SU-DHL-6 (cell line): ENCODE measurements around the gene PEX16.

ENCODE experiments used
- H2AFZ ChIP-seq: fragments of 200-600 bp; sonication (generic); 2 replicates; pipeline ENCODE4 v1.6.1; 2014; ENCODE audit warnings: low read depth, mild to moderate bottlenecking, moderate library complexity, mixed read lengths, antibody characterized with exemption, low read length; ENCODE audit not compliant: severe bottlenecking
- H3F3A ChIP-seq: fragments of 200-600 bp; shearing (Covaris generic); 2 replicates; pipeline ENCODE4 v1.6.0; 2016; ENCODE audit warnings: antibody characterized with exemption, mild to moderate bottlenecking; ENCODE audit not compliant: insufficient read depth
- H3K27ac ChIP-seq: fragments of 200-600 bp; sonication (generic); 2 replicates; pipeline ENCODE4 v1.5.1; 2016; ENCODE audit warnings: low read depth, mild to moderate bottlenecking, low read length, moderate library complexity, mixed read lengths
- H3K27me3 ChIP-seq: fragments of 200-600 bp; sonication (generic), shearing (Covaris generic); 2 replicates; pipeline ENCODE4 v1.6.0; 2014; ENCODE audit warnings: mild to moderate bottlenecking, low read length
- H3K36me3 ChIP-seq: fragments of 200-600 bp; sonication (generic); 2 replicates; pipeline ENCODE4 v1.6.1; 2014; ENCODE audit warnings: mild to moderate bottlenecking, low read length, mixed read lengths
- H3K4me2 ChIP-seq: fragments of 300-600, 200-600 bp; shearing (Covaris generic), sonication (generic); 2 replicates; pipeline ENCODE4 v1.6.0; 2014; ENCODE audit warnings: low read length, low read depth, mild to moderate bottlenecking; ENCODE audit not compliant: poor library complexity, severe bottlenecking
- H3K4me3 ChIP-seq: fragments of 200-600 bp; sonication (generic); 2 replicates; pipeline ENCODE4 v1.5.1; 2014; ENCODE audit warnings: antibody characterized with exemption, low read length, mild to moderate bottlenecking, mixed read lengths; ENCODE audit not compliant: insufficient read depth, poor library complexity, severe bottlenecking
- H3K79me2 ChIP-seq: fragments of 200-600 bp; sonication (generic); 2 replicates; pipeline ENCODE4 v1.6.1; 2014; ENCODE audit warnings: mild to moderate bottlenecking, low read length, moderate library complexity; ENCODE audit not compliant: insufficient read depth
- H3K9ac ChIP-seq: fragments of 200-600 bp; sonication (generic); 2 replicates; pipeline ENCODE4 v1.7.0; 2014; ENCODE audit warnings: mild to moderate bottlenecking, low read length
- H3K9me2 ChIP-seq: fragments of 200-600 bp; sonication (generic); replicated peaks from 2 replicates; pipeline ENCODE4 v1.6.1; 2014; ENCODE audit warnings: low read length; ENCODE audit not compliant: insufficient read depth
- H3K9me3 ChIP-seq: fragments of 200-600 bp; sonication (generic); 2 replicates; pipeline ENCODE4 v1.6.1; 2014; ENCODE audit warnings: low read length, mixed read lengths; ENCODE audit not compliant: insufficient read depth
- H4K20me1 ChIP-seq: fragments of 200-600 bp; sonication (generic); 2 replicates; pipeline ENCODE4 v1.6.1; 2014; ENCODE audit warnings: low read depth, mild to moderate bottlenecking, antibody characterized with exemption, low read length, moderate library complexity, mixed read lengths
- CTCF ChIP-seq: fragments of 200-600 bp; sonication (generic); IDR thresholded peaks from one replicate; pipeline ENCODE4 v1.5.1; 2017; ENCODE audit warnings: antibody characterized with exemption, mild to moderate bottlenecking, low read length, moderate library complexity; ENCODE audit not compliant: insufficient read depth, poor library complexity, severe bottlenecking
- EZH2phosphoT487 ChIP-seq: fragments of 200-600 bp; sonication (generic), shearing (Covaris generic); conservative IDR thresholded peaks from 2 replicates; pipeline ENCODE4 v1.6.1; 2018; ENCODE audit warnings: mild to moderate bottlenecking, antibody characterized with exemption, low read length, moderate library complexity, mixed read lengths

Gene PEX16

DNA sequence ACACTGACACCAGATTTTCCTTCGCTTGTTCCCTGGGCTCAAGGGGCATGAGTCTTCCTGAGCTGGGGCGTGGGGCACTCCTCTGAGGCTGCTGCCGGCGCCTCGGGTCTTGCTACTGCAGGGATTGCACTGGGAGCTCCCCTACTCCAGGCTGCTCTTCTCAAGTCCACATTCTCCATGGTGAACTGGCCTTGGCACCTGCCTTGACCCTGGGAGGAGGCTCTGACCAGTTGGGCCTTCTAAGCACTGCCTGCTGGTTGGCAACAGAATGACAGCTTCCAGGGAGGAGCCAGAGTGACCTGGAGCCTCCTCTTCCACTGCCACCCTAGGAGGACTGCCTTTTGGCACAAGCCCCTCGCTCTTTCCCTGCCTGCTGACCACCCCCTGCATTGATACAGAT is 20.1 kb downstream of the PEX16 start:
- no peaks in the 10 kb centered on the region for H3K9me3 ChIP-seq
- no peak for TF ChIP-seq CTCF
- no peak for TF ChIP-seq EZH2phosphoT487
- H3K79me2 ChIP-seq: no peaks in the 10 kb centered on the region
- no peaks in the 10 kb centered on the region for H3K9me2 ChIP-seq
- no peak overlapping the region for H3K9ac ChIP-seq
- no peaks in the 10 kb centered on the region for H3F3A ChIP-seq
- H3K27me3 ChIP-seq: no peaks in the 10 kb centered on the region
- H3K4me2 ChIP-seq: no peak overlapping the region
- H4K20me1 ChIP-seq: no peaks in the 10 kb centered on the region
- H2AFZ ChIP-seq: no peak overlapping the region
- no peaks in the 10 kb centered on the region for H3K36me3 ChIP-seq
- no peak overlapping the region for H3K4me3 ChIP-seq
- no peak overlapping the region for H3K27ac ChIP-seq

DNA sequence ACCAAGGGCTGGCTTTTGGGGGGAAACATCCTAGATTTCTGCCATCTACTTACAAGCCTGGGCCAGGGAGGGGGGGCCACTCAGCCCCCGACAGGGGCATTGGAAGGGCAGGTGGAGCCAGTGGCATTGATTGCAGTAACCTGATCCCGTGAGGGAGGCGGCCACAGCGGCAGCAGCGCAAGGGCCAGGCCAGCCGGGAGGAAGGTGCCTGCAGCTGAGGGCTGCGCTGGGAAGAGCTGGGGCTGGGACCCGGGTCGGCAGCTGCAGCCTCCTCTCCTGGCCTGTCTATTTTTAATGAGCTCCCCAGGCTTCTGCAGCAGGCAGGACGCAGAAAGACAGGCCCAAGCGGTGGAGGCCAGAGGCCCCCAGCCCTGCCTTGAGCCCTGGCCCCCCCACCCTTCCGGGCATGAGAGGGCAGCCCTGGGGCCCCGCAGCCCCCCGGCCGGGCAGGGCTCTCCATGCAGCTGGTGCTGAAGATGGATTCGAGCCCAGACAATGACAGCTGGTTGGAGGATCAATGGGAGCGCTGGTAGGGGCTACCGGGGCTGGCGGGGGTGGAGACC is 21.2 kb downstream of the PEX16 start:
- no peak overlapping the region for H2AFZ ChIP-seq
- H3K4me3 ChIP-seq: no peak overlapping the region
- no peak for TF ChIP-seq CTCF
- no peak for TF ChIP-seq EZH2phosphoT487
- H3K79me2 ChIP-seq: no peaks in the 10 kb centered on the region
- no peaks in the 10 kb centered on the region for H3K36me3 ChIP-seq
- H3K27me3 ChIP-seq: no peaks in the 10 kb centered on the region
- no peak overlapping the region for H3K9ac ChIP-seq
- no peaks in the 10 kb centered on the region for H3F3A ChIP-seq
- H3K27ac ChIP-seq: no peak overlapping the region
- no peaks in the 10 kb centered on the region for H3K9me3 ChIP-seq
- no peaks in the 10 kb centered on the region for H3K9me2 ChIP-seq
- H3K4me2 ChIP-seq: no peak overlapping the region
- H4K20me1 ChIP-seq: no peaks in the 10 kb centered on the region

DNA sequence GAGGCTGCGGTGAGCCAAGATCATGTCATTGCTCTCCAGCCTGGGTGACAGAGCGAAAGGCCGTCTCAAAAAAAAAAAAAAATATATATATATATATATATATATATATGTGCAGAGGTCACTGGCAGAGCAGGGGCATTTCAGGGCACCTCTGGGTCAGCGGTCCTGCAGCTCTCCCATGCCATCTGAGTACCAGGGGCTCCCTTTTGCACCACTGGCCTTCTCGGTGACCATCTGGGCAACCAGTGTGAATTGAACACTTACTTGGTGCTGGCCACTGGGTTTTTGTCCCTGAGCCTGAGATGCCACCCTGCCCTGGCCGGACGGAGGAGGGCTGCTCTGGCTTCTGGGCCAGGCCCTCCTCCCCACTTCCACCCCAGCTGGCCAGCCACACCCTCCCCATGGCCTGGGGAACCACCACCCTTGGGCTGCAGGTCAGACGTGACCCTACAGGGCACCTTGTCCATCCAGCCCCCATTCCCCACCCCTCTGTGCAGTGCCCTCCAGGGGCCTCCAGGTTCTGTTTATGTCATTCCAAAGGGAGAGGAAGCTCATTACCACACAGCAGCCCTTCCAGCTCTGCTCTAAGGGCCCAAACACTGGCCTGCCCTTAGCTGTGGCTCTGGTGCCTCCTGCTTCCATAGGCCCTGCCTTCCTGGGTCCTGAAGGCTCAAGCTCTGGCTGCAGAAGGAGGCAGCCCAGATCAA is 22.0 kb downstream of the PEX16 start:
- H3K9ac ChIP-seq: no peak overlapping the region
- H3F3A ChIP-seq: no peaks in the 10 kb centered on the region
- no peaks in the 10 kb centered on the region for H3K27me3 ChIP-seq
- no peaks in the 10 kb centered on the region for H3K9me2 ChIP-seq
- no peaks in the 10 kb centered on the region for H3K36me3 ChIP-seq
- no peaks in the 10 kb centered on the region for H3K79me2 ChIP-seq
- H2AFZ ChIP-seq: no peak overlapping the region
- H3K4me3 ChIP-seq: no peak overlapping the region
- no peak overlapping the region for H3K27ac ChIP-seq
- H3K9me3 ChIP-seq: no peaks in the 10 kb centered on the region
- H4K20me1 ChIP-seq: no peaks in the 10 kb centered on the region
- no peak overlapping the region for H3K4me2 ChIP-seq
- TF ChIP-seq CTCF: no peak
